GM18861 (cell line): ENCODE results near the gene GPRIN3.

Source experiments
- ATAC-seq: cut with Tn5 transposase; IDR thresholded peaks from one replicate; pipeline ENCODE4 v1.9.1; 2021; ENCODE audit not compliant: unreplicated experiment

GPRIN3 gene

DNA sequence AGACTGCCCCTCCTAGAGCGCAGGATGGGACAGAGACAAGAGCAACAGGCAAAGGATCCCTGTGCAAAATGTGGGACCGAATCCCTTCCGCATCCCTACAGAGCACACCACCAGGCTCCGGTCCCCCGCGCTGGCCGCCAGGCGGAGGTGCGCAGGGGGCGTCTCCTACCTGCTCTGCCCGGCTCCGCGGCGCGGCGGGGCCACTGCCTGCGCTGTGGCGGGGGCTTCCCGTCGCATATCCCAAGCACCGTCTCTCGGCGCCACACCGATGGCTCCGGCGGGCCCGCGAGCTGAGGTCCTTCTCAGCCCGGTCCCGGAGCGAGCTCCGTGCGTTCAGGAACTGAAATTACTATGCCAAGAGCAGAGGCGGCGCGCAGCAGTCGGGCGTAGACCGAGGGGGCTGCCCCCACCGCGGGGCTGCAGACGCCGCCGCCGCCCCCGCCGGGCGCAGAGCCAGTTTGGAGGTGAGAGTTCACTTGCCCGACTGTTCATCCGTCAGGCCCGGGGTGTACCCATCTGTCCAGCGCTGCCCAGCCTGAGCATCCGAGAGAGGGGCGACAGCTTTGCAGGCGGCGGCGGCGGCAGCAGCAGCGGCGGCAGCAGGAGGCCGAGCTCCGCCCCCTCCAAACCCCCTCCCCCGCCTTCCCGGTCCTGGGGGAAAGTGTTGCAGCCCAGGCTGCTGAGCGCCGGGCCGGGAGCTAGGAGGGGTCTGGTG, at the start of gene GPRIN3:
GPRIN3 (minus strand) TSS at position 355 of the 715 bp plus-strand sequence. CDS start 57,690 bp downstream, outside the sequence.
- ATAC-seq, result peak; percentile 67

DNA sequence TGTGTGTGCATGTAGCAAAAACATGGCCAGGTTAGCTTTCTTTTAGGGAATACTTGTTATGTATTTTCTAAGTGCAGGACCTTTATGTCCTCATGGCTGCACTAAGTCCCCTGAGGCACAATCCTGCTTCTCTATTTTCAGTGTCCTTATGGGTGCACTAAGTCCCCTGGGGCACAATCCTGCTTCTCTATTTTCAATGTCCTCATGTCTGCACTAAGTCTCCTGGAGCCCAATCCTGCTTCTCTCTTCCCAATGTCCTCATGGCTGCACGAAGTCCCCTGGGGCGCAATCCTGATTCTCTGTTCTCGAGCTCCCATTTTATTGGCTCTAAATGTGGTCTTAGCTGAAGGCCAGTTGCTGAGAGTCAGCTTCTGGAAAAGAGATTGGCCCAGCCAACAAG, 49.7 kb upstream of the GPRIN3 start:
- no peak for ATAC-seq

DNA sequence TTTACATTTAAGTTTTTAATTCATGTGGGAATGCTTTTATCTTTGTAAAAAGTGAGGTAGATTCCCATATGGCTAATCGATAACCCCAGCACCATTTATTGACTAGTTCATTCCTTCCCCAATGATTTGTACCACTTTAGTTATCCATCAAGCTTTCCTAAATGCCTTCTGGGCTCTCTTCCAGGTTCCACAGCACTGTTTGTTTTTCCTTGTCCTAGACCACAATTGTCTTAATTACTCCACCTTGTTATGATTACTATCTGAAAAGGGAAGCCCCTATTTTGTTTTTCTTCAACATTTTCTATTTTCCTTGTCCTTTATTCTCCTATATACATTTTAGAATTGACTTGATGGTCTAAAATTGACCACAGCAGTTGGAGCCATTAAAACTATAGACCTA, 48.5 kb upstream of the GPRIN3 start:
- ATAC-seq, result no peak

DNA sequence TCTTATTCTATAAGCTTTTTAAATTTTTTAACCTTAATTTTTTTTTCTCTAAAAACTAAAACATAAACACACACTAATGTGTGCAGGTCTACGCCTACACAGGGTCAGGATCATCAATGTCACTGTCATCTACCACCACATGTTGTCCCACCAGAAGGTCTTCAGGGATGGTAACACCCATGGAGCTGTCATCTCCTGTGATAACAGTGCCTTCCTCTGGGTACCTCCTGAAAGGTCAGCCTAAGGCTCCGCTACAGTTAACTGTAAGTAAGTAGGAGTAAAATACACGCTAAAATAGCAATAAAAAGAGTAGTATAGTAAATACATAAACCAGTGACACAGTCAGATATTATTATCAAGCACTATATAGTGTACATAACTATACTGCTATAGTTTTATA, 45.9 kb upstream of the GPRIN3 start:
- ATAC-seq, result no peak

DNA sequence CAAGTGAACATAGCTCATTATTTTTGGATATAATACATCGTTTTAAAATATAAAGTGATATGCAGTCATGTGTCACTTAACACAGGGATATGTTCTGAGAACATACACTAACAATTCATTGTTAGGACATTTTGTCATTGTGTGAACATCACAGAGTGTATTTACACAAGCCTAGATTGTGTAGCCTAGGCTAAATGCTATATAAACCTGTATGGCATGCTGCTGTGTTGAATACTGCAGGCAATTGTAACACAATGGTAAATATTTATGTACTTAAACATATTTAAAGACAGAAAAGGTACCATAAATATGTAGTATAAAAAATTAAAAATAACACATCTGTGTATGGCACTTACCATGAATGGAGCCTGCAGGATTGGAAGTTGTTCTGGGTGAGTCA, 44.9 kb upstream of the GPRIN3 start:
- no peak for ATAC-seq

DNA sequence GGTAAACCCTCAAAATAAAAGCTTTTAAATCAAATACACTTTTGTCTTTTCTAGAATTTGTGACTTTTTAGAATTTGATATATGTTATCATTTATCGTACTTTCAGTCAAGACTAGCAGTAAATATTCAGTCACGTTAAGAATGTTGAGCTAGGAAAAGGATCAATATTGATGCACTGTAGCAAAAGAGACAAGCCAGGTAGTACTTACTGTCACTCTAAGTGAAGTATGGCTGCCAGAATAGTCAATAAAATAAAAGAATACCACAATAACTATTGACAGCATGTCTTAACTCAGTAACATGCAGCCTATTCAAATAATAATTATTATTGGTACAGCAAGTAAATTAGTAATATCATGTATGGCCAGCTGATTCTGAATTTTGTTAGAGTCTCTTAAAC, 43.6 kb upstream of the GPRIN3 start:
- ATAC-seq, result no peak

DNA sequence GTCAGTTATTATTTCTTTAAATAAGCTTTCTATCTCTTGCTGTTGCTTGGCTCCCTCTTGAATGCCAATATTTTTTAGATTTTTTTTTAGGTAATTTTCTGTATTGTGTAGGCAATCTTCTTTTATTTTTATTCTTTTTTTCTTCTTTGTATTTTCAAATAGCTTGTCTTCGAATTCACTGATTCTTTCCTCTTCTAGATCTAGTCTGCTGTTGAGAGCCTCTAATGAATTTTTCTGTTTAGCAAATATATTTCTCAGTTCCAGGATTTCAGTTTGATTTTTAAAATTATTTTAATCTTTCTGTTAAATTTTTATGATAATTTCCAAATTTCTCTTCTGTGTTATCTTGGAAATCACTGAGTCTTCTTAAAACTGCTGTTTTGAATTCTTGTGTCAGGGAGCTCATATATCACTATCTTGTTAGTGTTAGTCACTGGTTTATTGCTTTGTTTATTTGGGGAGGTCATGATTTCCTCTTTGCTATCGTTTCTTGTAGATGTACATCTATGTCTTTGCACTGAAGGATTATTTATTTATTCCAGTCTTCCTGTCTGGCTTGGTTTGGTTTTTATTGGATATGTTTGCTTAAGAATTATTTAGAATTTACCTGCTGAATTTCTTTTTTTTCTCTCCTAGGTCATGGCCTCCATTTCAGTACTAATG, 39.9 kb upstream of the GPRIN3 start:
- ATAC-seq, result no peak

DNA sequence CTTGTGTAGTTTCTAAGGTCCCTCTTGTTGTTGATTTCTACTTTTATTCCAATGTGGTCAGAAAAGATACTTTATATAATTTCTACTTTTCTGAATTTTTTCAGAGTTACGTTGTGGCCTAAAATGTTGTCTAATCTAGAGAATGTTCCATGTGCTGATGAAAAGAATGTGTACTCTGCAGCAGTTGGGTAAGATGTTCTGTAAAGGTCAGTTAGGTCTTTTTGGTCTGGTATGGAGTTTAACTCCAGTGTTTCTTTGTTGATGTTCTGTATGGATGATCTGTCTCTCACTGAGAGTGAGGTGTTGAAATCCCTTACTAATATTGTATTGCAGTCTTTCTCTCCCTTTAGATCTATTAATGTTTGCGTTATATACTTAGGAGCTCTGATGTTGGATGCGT, 37.0 kb upstream of the GPRIN3 start:
- no peak for ATAC-seq

DNA sequence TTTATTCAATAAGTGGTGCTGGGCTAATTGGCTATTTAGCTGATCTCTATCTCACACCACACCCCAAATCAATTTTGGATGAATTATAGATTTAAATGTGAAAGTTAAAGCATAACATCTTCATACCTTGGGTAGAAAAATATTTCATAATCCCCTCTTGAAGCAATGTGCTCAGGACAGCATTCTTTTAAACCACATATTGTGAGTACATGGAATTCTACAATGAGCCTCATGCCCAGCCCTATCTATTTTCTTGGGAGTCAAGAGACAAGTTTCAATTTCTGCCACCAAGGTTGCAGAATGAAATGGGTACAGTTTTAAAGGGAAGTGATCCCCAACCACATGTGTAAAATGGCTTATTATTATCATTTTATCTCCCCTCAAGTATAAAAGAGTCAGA, 30.6 kb upstream of the GPRIN3 start:
- ATAC-seq, result no peak

DNA sequence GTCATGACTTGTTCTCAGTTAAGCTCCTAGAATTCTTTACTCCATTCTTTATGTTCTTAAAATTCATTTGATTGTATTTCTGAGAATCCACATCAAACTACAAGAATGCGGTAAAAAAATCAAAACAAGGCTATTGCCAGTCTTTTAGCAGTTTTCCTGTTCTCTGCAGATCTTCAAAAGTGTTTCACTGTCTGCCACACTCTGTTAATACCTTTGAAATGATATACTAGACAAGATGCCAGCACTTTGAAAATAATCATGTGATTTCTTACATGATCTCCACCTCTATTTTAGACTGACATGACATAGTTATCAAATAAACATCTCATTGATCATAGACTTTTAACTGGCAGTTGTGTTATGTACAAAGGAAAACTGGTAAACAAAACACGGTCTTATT, 30.1 kb upstream of the GPRIN3 start:
- ATAC-seq, result no peak

DNA sequence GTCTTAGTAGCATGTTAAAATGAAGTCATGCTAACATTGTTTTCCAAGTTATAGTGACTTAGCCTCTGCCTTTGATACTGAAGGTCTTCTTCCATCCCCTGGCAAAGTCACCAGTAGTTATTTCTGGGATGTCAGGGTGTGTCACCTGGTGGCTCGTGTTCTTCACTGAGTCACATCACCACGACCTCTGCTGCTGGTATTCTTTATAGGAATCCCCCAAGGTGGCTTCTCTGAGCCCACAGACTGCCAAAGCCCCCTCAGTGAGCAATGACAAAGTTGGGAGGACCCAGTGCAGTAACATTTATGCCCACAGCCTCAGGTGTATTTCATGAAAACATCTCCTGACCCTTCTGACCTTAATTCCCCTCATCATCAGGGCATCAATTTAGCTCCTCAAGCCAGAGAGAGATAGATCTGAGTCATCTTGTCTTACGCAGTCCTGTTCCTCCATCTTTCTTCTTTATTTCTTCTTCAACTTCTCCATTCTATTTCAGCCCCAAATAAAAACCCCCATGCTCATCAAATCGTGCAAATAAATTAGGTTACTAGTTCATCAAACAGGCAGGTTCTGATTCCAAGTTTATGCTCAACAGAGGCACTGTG, 29.3 kb upstream of the GPRIN3 start:
- no peak for ATAC-seq

DNA sequence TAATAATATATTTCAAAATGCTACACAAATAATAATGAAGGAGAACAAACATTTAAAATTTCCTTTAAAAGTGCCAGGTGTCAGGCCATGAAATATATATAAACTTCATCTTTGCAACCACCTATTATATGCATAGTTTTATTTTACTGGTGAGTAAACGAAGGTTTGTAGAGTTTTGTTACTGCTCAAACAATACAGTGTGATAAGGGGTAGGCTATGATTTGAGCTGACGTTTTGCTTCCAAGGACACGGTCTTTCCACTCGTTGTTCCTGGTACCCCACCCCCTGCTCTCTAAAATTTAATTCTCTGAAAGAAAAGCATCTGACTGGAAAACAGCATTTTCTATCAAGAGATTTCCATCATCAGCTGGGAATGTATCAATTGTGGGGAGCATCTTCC, 27.2 kb upstream of the GPRIN3 start:
- no peak for ATAC-seq

DNA sequence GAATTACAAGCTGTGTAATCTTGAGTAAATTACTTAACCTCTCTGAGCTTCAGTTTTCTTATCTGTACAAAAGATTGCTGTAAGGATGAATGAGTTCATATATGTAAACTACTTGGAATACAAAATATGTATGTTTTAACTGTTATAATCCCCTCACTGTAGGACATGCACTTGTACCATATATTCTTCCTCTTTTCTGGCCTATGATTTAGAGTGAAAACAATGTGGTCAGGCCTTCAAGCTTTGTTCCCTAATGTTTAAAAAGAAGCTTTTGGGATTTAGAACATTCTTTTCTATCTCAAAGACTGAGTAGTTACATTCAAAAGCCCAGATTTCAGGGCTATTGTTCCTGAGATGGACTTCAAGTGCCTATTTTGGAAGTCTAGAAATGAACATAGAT, 26.7 kb upstream of the GPRIN3 start:
- ATAC-seq, result no peak

DNA sequence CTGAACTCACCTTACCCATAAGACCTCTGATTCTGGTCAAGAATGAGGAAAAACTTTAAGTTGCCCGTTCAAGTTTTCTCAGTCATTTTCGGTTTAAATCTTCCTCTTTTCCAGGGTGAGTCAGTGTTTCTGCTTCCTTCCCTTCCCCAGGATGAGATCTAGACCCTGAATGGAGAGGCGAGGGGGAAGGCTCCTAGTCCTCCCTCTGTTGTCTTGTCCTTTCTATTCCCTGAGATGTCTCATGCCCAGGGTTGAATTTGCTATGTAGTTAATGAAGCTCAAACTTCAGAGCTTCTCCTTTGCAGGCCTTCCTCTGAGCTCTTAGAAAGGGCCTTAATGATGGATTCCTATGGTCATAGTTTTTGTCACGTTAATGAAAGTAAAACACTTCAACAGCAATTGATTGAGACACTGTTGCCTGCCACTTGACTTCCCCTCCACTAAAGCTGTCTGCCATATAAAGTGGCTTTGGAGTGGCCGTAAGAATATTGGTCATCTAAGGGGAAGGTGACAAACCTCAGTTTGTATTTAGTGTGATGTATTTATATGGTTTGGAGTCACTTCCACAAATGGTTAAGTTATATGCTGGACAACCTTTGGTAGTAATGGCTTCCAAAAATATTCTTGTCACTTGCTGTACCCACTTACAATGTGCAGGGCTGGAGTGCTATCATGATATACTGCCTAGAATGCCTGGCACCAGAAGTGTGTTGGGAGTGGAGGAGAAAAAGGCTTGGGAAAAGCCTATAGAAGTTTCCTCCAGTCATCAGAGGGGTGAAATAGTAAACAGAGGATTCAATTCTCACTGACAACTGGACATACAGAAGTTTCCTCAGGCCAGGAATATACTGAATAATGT, 24.3 kb upstream of the GPRIN3 start:
- no peak for ATAC-seq

DNA sequence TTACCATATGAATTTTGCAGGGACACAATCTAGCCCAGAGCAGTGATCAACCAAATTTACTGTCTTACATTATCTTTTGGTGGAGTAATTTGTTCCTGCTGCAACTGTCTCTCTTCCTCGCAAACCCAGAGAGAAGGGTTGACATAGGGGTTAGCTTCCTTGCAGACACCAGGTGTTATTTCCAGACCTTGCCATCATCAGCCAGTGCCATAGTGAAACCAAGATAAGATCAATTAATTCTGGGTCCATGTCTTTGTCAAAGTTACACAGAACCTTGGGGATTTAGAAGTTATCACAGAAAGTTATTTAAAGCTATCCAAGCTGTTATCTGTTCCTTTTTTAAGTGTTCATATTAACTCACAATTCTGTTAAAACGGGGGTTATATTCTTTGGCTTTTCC, 23.6 kb upstream of the GPRIN3 start:
- no peak for ATAC-seq

DNA sequence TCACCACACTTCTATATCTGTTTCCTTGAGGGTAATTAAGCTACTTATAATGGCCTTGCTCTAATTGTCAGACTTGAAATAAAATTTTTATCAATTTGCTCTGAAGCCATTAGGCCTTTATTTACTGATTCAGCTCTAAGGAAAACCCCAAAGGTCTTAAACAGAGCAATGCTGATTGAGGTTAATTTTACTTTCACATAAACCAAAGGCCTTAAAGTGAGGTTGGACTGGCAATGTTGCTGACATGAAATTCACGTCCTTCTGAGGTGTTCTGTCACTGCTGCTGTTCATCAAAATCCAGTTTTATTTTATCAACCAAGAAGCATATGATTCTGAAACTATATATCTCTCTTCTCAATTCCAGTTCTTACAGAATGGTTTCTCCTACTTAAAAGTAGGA, 21.7 kb upstream of the GPRIN3 start:
- ATAC-seq, result no peak

DNA sequence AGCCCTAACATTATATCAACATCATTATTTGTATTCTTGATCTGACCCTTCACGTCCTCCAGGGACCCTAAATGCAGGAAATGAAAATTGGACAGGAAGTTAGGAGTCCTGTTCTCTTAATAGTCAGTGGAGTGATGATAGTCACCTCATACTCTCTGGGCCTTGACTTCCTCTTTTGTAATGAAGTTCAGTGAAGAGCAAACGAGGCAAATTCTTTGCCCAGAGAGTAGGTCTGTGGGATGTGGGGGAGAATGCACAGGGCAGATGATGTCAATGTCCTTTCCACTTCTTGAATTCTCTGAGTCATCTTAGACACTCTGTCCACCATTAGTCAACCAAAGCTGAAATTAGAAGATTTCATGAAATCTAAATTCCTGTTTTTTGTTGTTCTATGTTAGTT, 17.1 kb upstream of the GPRIN3 start:
- ATAC-seq, result peak; percentile 97

DNA sequence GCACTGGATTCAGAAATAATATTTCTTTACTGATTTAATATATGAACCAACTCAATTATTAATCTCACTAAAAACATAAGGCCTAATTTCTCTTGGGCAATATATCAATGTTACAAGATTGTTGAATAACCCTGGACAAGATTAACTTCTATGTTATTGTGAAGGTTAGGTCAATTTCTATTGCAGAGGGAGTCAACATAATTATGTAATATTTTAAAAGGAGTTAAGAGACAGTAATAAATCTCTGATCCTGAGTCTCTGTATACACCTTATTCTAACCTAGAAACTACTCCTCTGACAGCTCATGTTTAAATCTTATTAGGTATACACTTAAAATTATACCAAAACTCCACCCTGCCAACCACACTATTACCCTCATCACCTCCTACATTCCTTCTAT, 15.1 kb upstream of the GPRIN3 start:
- ATAC-seq, result no peak

DNA sequence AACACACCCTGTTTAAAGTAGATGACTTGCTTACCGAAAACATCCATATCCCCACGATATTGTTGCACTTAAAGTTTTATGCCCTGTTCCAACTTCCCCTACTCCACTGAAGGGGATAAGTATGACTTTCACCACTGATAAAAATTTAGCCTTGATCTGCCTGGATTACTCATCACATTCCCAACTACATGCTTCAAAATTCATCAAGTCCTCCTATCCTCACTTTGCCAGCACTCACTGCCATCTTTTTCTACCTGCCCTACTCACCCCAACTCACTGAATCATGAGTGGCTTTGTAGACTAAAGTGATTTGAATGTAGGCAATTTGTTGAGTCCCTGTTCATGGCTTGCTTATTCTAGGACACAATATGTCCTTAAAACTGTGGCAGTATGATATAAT, 12.2 kb upstream of the GPRIN3 start:
- no peak for ATAC-seq

DNA sequence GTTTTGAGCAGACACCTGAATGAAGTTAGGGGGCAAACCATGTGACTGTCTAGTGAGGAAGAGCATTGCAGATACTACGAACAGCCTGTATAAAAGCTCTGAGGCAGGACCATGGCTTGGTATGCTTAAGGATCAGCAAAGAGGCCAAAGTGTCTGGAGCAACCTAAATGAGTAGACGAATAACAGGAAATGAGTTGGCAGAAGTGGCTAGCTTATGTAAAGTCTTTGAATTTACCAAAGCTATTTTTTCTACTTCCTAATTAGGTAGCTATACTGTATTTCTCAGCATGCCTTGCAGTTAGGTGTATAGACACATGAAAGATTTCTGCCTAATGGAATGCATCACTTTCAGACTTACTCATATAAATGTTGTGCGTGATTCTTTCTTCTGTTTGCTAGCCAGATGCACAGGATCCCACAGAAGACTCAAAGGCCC, 9.3 kb upstream of the GPRIN3 start:
- peak; percentile 72 for ATAC-seq

DNA sequence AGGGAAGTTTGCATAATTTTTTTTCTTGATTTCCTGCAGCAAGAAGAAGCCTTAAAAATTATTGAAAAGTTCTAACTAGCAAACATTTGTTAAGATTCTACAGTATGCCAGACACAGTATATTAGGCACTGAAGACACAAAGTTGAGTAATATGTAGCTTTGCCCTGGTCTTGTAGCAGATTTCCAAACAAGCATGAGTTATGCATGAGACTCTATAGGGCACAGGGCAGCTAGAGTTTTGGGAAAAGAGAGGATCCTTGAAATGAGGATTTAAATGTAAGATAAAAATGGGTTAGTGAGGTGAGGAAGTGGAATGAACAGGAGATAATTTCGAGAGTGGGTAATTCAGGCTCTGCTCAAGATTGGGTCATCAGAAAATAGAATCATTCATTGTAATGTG, 8.6 kb upstream of the GPRIN3 start:
- no peak for ATAC-seq

DNA sequence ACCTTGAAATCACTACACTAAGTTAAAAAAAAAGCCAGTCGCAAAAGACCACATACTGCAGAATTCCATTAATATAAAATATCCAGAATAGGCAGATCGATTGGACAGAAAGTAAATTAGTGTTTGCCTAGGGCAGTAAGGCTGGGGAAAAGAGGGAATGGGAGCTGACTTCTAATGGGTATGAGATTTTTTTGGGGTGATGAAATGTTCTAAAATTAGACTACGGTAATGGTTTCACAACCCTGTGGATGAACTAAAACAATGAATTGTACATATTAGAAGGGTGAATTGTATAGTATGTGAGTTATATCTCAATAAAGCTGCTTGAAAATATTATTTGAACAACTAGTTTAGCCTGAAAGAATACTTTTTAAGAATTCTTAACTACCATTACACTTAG, 6.7 kb upstream of the GPRIN3 start:
- ATAC-seq, result no peak
